OCI-LY3 (cell line): ENCODE data around the gene FNDC3A.
"Not testable (repeated sequence)": the region's sequence is repeated elsewhere in the genome, so short reads cannot be mapped to it uniquely, and the experiment has no call there.

Experiments used
- H2AFZ ChIP-seq: fragments of 200-600, 300-600 bp; shearing (Covaris generic); 2 replicates; pipeline ENCODE4 v1.6.0; 2014; ENCODE audit warnings: antibody characterized with exemption, low read depth, low read length
- H3K27ac ChIP-seq: fragments of 200-600, 300-600 bp; sonication (generic); 2 replicates; pipeline ENCODE4 v1.5.1; 2014; ENCODE audit warnings: mild to moderate bottlenecking, low read length, moderate library complexity, mixed read lengths
- H3K27me3 ChIP-seq: fragments of 200-600, 300-600 bp; sonication (generic); 2 replicates; pipeline ENCODE4 v1.6.1; 2014; ENCODE audit warnings: low read depth, low read length, mixed read lengths
- H3K36me3 ChIP-seq: fragments of 200-600, 300-600 bp; sonication (generic); replicated peaks from 2 replicates; pipeline ENCODE3; 2014; ENCODE audit warnings: low read depth, low read length, mixed read lengths
- H3K4me1 ChIP-seq: fragments of 300-600, 200-600 bp; sonication (generic); 2 replicates; pipeline ENCODE4 v1.6.1; 2014; ENCODE audit warnings: low read length, mixed read lengths
- H3K4me2 ChIP-seq: fragments of 200-600, 300-600 bp; sonication (generic); 2 replicates; pipeline ENCODE4 v1.6.1; 2014; ENCODE audit warnings: low read length, mixed read lengths
- H3K4me3 ChIP-seq: fragments of 300-600, 200-600 bp; sonication (generic); 2 replicates; pipeline ENCODE4 v1.5.1; 2014; ENCODE audit warnings: antibody characterized with exemption, mild to moderate bottlenecking, low read length, moderate library complexity
- H3K79me2 ChIP-seq: fragments of 300-600, 200-600 bp; shearing (Covaris generic); 2 replicates; pipeline ENCODE4 v1.6.1; 2014; ENCODE audit warnings: mild to moderate bottlenecking, low read length, mixed read lengths
- H3K9ac ChIP-seq: fragments of 300-600, 200-600 bp; shearing (Covaris generic); 2 replicates; pipeline ENCODE4 v1.6.0; 2014; ENCODE audit warnings: mild to moderate bottlenecking, low read length, moderate library complexity
- H3K9me3 ChIP-seq: fragments of 200-600, 300-600 bp; shearing (Covaris generic); 2 replicates; pipeline ENCODE4 v1.6.1; 2014; ENCODE audit warnings: low read length, mixed read lengths; ENCODE audit not compliant: insufficient read depth
- H4K20me1 ChIP-seq: fragments of 200-600, 300-600 bp; sonication (generic); 2 replicates; pipeline ENCODE4 v1.6.1; 2016; ENCODE audit warnings: low read length, mixed read lengths; ENCODE audit not compliant: insufficient read depth
- EZH2phosphoT487 ChIP-seq: fragments of 200-600 bp; shearing (Covaris generic); IDR thresholded peaks from 2 replicates; pipeline ENCODE4 v1.6.1; 2018; ENCODE audit warnings: antibody characterized with exemption, mixed run types, low read depth
- TF ChIP-seq, protein P1 (sequence below): fragments of 200-600, 300-600 bp; sonication (generic); IDR thresholded peaks from 2 replicates; pipeline ENCODE4 v1.5.1; 2014; ENCODE audit warnings: antibody characterized with exemption, low read length, low read depth

The FNDC3A gene

DNA sequence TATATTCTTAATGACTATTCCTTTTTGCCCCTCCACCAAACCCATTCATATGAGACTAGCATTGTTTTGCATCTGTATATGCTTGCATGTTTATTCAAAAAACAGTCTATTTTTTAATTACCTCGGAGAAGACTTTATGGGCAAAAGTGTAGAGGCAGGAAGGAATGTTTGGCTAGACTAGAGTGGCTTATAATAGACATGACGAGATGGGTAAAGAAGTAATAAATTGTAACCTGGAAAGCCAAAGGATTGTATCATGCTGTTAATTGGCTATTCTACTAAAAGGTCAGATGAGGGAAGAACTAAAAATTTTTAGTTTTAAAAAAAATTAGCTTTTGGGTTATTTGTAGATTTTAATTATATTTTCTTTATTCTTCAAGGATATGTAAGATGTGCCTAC, 91.1 kb downstream of the FNDC3A start:
- Histone ChIP-seq H3K36me3 (no peaks in the 10 kb centered on the region), H4K20me1 (no peaks in the 10 kb centered on the region), H3K4me2 (no peak overlapping the region), H2AFZ (no peak overlapping the region), H3K9me3 (no peaks in the 10 kb centered on the region), H3K9ac (no peak overlapping the region), H3K79me2 (no peaks in the 10 kb centered on the region), H3K4me1 (peaks cover 9% of the 10 kb centered on the region), H3K27ac (no peak overlapping the region), H3K27me3 (no peaks in the 10 kb centered on the region), H3K4me3 (no peak overlapping the region)
- TF ChIP-seq, protein P1, sequence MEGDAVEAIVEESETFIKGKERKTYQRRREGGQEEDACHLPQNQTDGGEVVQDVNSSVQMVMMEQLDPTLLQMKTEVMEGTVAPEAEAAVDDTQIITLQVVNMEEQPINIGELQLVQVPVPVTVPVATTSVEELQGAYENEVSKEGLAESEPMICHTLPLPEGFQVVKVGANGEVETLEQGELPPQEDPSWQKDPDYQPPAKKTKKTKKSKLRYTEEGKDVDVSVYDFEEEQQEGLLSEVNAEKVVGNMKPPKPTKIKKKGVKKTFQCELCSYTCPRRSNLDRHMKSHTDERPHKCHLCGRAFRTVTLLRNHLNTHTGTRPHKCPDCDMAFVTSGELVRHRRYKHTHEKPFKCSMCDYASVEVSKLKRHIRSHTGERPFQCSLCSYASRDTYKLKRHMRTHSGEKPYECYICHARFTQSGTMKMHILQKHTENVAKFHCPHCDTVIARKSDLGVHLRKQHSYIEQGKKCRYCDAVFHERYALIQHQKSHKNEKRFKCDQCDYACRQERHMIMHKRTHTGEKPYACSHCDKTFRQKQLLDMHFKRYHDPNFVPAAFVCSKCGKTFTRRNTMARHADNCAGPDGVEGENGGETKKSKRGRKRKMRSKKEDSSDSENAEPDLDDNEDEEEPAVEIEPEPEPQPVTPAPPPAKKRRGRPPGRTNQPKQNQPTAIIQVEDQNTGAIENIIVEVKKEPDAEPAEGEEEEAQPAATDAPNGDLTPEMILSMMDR = no peak
- TF ChIP-seq EZH2phosphoT487 = no peak

DNA sequence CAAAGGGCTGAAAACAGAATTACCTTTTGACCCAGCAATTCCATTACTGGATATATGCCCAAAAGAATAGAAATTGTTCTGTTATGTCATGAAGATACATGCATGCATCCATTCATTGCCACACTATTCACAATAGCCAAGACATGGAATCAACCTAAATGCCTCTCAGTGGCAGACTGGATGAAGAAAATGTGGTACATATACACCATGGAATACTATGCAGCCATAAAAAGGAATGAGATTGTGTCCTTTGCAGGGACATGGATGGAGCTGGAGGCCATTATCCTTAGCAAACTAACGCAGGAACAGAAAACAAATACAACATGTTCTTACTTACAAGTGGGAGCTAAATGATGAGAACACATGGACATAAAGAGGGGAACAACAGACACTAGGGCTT, 92.8 kb downstream of the FNDC3A start:
- H3K4me1 ChIP-seq, H3K4me2 ChIP-seq: not testable (repeated sequence)

DNA sequence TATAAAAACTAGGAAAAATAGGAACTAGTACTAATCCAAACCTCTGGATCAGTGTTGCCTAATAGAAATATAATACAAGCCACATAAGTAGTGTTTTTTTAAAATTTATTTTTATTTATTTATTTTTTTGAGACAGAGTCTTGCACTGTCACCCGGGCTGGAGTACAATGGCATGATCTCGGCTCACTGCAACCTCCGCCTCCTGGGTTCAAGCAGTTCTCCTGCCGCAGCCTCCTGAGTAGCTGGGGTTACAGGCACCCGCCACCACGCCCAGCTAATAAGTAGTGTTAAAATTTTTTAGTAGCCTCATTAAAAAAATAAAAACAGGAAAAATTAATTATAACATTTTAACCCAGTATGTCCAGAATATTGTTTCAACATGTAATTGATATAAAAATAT, 94.3 kb downstream of the FNDC3A start:
- H3K4me2 ChIP-seq, H3K79me2 ChIP-seq, H3K36me3 ChIP-seq, H3K27me3 ChIP-seq, H3K4me1 ChIP-seq, H2AFZ ChIP-seq, H3K9me3 ChIP-seq, H3K9ac ChIP-seq, H4K20me1 ChIP-seq, H3K27ac ChIP-seq, H3K4me3 ChIP-seq: not testable (repeated sequence)

More for the DNA sequence above, 92.8 kb downstream of the FNDC3A start:
- H3K9me3 ChIP-seq, H2AFZ ChIP-seq, H4K20me1 ChIP-seq, H3K4me3 ChIP-seq, H3K36me3 ChIP-seq, H3K27ac ChIP-seq, H3K79me2 ChIP-seq, H3K9ac ChIP-seq, H3K27me3 ChIP-seq: not testable (repeated sequence)

DNA sequence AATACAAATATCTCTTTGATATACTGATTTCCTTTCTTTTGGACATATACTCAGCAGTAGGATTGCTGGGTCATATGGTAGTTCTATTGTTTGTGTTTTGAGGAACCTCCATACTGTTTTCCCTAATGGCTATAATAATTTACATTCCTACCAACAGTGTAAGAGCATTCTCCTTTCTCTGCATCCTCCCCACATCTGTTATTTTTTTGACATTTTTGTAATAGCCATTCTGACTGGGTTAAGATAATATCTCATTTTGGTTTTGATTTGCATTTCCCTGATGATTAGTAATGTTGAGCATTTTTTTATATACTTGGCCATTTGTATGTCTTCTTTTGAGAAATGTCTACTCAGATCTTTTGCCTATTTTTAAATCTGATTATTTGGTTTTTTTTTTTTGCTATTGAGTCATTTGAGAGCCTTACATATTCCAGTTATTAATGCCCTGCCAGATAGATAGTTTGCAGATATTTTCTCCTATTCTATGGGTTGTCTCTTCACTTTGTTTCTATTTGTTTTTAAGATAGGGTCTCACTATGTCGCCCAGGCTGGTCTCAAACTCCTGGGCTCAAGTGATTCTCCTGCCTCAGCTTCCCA, 95.7 kb downstream of the FNDC3A start:
- H3K79me2 ChIP-seq = no peaks in the 10 kb centered on the region
- H3K4me1 ChIP-seq = peaks cover 11% of the 10 kb centered on the region
- no peaks in the 10 kb centered on the region for H3K27me3 ChIP-seq
- peaks cover 3% of the 10 kb centered on the region for H3K36me3 ChIP-seq
- no peak overlapping the region for H3K4me2 ChIP-seq
- no peak overlapping the region for H3K27ac ChIP-seq
- no peaks in the 10 kb centered on the region for H3K9me3 ChIP-seq
- H2AFZ ChIP-seq = no peak overlapping the region
- TF ChIP-seq EZH2phosphoT487 = no peak
- TF ChIP-seq, protein P1 = no peak
- H3K9ac ChIP-seq = no peak overlapping the region
- H4K20me1 ChIP-seq = no peaks in the 10 kb centered on the region; the same call in 1 of the 2 replicates
- H3K4me3 ChIP-seq = no peak overlapping the region

DNA sequence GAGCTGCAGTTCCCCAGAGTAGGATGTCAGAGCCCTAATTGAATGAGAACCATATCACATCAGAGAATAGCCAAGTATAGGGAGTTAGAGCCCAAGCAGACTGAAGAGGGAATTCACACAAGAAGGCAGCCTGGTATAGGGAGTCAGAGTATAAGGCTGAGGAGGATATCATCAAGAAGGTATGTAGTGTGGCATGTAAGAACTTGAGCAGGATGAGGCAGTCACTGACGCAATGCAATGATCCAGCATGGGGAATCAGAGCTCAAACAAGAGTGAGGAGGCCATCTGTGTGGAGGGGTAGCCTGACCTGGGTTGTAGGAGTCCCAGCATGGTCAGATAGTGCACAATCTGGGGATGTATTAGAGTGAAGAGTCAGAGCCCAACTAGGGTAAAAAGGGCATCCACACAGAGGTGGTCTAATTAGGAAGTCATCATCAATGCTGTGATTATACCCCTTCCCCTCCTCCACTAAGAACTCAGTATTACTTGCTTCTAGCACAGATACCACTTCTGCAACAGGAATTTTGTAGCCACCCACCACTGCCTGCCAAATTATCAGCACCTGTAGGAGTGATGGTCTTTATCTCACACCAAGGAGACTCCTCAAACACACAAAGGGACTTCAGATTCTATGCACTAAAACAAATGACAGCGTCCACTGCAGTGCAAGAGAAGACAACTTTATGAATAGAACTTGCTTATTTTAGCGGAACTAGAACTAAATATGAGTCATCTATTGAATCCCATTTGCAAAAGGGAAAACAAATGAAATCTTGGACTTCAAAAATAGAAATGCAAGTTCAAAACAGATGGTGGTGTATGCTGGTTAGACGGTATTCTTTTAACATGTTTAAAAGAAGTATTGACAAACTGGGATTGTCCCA, 107.2 kb downstream of the FNDC3A start:
- TF ChIP-seq, protein P1 = no peak
- TF ChIP-seq EZH2phosphoT487 = no peak
- Histone ChIP-seq H2AFZ (no peak overlapping the region), H3K79me2 (peaks cover 19% of the 10 kb centered on the region), H3K9me3 (no peaks in the 10 kb centered on the region), H3K9ac (peak overlapping the region; percentile 12; the same call in 1 of the 2 replicates), H3K27ac (peak overlapping the region; percentile 63), H4K20me1 (peaks cover 13% of the 10 kb centered on the region; the same call in 1 of the 2 replicates), H3K4me1 (peaks cover 40% of the 10 kb centered on the region), H3K4me3 (peak overlapping the region; percentile 43), H3K27me3 (no peaks in the 10 kb centered on the region), H3K36me3 (peaks cover 6% of the 10 kb centered on the region), H3K4me2 (peak overlapping the region; percentile 71)
